Measurements from ENCODE around the gene DBN1. TPM values are rescaled to one million over a fixed set of nuclear protein-coding genes. Genes with fewer than 3 reads are reported as not detected.

The DBN1 gene
- total RNA-seq, 1 donor from 2014 or later, result 113 TPM

DNA sequence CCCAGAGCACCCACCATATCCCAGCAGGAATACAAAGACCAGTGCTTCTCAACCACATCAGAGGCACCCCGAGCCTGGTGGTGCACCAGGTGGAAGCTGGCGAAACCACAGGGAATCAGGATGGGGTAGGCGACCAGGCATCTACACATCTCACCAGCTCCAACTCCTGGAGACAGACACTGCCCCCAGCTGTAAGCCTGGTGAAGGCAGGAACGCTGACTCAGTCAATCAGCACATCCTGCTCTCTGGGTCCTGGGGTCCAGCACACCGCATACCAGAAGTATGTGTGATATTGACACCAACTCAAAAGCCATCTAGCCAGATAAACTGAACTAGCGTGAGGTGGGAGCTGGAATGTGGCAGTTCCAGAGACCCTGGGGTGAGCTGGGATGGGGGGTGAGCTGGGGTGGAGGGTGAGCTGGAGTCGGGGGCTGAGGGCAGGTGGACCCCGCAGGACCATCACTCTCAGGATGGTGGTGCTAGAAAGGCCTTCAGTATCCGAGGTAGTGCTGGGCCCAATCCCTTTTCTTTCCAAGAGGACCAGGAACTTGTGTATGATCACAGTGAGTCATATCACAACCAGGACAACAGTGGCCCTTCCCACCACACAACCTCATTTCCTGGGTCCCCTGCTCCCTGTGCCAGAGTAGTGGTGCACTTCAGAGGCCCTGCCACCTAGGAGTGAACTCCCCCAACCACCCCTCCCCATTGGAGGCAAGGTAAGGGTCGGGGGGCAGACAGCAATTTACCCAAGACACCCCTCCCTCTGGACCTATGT, 2.5 kb downstream of the DBN1 start:
- peaks cover 27% of the 10 kb centered on the region for H3K27me3 Mint-ChIP-seq (ENCODE audit: insufficient read depth, low read depth)

DNA sequence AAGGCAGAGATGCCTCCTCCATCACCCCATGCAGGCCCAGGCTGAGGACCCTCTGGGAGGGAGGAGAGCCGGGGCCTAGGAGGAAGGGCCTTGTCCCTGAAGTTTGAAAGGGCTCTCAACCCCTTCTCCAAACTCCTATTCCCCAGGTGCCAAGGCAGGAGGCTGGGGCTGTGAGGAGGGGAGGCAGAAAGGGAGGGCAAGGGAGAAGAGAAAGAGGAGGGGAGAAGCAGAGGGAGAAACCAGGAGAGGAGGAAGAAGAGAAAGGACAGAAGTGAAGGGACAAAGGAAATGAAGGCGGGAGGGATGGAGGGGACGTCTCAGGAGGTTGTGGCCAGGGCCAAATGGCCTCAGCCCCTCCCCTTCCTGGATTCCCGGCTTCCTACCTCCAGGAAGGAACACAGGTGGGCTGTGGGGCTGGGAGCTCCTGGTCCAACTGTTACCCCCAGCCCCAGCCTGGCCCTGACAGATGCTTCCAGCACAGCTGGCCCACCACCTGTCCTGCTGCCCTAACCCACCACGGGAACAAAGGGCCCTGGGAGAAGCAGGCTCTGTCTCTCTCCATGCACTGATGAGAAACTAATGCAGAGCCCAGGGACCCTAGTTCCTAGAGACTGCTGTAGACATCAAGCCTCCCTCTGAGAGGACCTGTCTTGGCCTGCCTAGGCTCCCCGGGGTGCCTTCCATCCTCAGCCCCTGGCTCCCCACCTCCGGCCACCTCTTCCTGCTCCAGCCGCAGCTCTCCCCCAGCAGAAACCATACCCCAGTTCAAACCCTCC, 3.5 kb downstream of the DBN1 start:
- Mint-ChIP-seq H3K4me3 (peak overlapping the region; percentile 90), H3K4me1 (peaks cover 43% of the 10 kb centered on the region), H3K27ac (peak overlapping the region; percentile 99), H3K36me3 (peaks cover 36% of the 10 kb centered on the region), H3K9me3 (peaks cover 9% of the 10 kb centered on the region), H3K27me3 (ENCODE audit: insufficient read depth, low read depth) (peaks cover 25% of the 10 kb centered on the region)
- no peak for TF ChIP-seq EZH2phosphoT487 (IDR thresholded peaks at IDR 0.05)
- TF ChIP-seq EZH2 (IDR thresholded peaks at IDR 0.05), result no peak
- Histone ChIP-seq H3K36me3 (peaks cover 11% of the 10 kb centered on the region), H4K20me1 (ENCODE audit: low read depth) (peaks cover 52% of the 10 kb centered on the region), H3K27me3 (no peaks in the 10 kb centered on the region), H3K4me1 (peaks cover 38% of the 10 kb centered on the region), H3K79me2 (ENCODE audit: low read depth) (peaks cover 68% of the 10 kb centered on the region), H3K4me2 (peak overlapping the region; percentile 99), H2AFZ (replicated peaks) (no peak overlapping the region), H3K4me3 (peak overlapping the region; percentile 18), H3K9ac (peak overlapping the region; percentile 29), H3K27ac (peak overlapping the region; percentile 70), H3K9me3 (ENCODE audit: low read depth) (no peaks in the 10 kb centered on the region), H3F3A (ENCODE audit: low read depth) (peaks cover 52% of the 10 kb centered on the region)
- no peak for DNase-seq (ENCODE audit: low spot score)

More for the DNA sequence above, 2.5 kb downstream of the DBN1 start:
- Histone ChIP-seq H3K27me3 (no peaks in the 10 kb centered on the region), H3F3A (ENCODE audit: low read depth) (peaks cover 48% of the 10 kb centered on the region), H3K36me3 (peaks cover 6% of the 10 kb centered on the region), H3K4me2 (peak overlapping the region; percentile 99), H4K20me1 (ENCODE audit: low read depth) (peaks cover 52% of the 10 kb centered on the region), H3K4me3 (peak overlapping the region; percentile 100), H3K9ac (peak overlapping the region; percentile 29), H3K27ac (peak overlapping the region; percentile 70), H3K4me1 (peaks cover 38% of the 10 kb centered on the region), H3K79me2 (ENCODE audit: low read depth) (peaks cover 66% of the 10 kb centered on the region), H3K9me3 (ENCODE audit: low read depth) (no peaks in the 10 kb centered on the region), H2AFZ (replicated peaks) (no peak overlapping the region)
- no peak for DNase-seq (ENCODE audit: low spot score)
- TF ChIP-seq EZH2phosphoT487 (IDR thresholded peaks at IDR 0.05) (no peak), EZH2 (IDR thresholded peaks at IDR 0.05) (no peak)
- TF ChIP-seq, protein P1, sequence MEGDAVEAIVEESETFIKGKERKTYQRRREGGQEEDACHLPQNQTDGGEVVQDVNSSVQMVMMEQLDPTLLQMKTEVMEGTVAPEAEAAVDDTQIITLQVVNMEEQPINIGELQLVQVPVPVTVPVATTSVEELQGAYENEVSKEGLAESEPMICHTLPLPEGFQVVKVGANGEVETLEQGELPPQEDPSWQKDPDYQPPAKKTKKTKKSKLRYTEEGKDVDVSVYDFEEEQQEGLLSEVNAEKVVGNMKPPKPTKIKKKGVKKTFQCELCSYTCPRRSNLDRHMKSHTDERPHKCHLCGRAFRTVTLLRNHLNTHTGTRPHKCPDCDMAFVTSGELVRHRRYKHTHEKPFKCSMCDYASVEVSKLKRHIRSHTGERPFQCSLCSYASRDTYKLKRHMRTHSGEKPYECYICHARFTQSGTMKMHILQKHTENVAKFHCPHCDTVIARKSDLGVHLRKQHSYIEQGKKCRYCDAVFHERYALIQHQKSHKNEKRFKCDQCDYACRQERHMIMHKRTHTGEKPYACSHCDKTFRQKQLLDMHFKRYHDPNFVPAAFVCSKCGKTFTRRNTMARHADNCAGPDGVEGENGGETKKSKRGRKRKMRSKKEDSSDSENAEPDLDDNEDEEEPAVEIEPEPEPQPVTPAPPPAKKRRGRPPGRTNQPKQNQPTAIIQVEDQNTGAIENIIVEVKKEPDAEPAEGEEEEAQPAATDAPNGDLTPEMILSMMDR (IDR thresholded peaks at IDR 0.05), result no peak
- H3K4me3 Mint-ChIP-seq, result peak overlapping the region; percentile 90
- peaks cover 1% of the 10 kb centered on the region for H3K9me3 Mint-ChIP-seq
- peak overlapping the region; percentile 99 for H3K27ac Mint-ChIP-seq
- peaks cover 26% of the 10 kb centered on the region for H3K36me3 Mint-ChIP-seq
- peaks cover 51% of the 10 kb centered on the region for H3K4me1 Mint-ChIP-seq

DNA sequence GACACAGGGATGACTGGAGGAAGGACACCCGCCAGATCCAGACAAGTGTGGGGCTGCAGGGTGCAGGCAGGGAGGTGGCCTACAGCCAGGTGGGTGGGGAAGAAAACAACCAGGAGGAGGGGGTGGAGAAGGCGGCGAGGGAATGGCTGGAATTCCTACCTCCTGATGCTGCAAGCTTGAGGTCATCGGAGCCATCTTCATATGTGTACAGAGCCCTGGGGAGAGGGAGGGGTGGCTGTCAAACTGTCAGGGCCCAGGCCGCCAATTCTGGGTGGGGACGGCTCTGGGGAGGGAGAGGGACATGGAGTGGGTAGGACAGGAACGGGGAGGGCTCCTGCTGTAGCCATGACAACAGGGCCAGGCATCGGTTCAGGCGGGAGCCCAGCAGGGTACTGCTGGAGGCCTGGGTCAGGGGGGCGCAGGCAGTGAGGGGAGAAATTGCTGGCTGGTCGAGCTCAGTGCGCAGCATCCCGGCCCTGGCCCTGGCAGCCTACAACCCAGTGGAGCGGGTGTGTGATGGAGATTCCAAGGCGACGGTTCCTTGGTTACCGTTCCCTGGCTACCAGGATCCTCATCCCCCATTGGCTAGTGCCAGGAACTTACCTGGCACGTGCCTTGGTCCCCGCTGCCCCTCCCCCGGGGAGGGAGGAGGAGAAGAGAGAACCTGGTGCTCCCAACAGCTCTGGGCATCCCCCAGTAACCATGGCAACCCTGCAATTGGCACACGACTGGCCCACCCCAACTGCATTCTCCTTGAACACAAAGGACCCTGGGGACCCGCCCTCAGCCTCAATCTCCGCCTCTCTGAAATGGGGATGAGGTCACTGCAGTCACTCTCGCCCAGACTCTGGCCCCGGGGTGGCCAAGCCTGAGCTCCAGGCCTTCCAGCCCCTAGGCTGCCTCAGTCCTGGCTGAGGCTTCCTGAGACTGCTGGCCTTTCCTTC, 4.5 kb downstream of the DBN1 start:
- Mint-ChIP-seq H3K27me3 (ENCODE audit: insufficient read depth, low read depth) (peaks cover 24% of the 10 kb centered on the region), H3K4me3 (peak overlapping the region; percentile 77)
- H3K36me3 ChIP-seq, result peaks cover 11% of the 10 kb centered on the region

More for the DNA sequence above, 4.5 kb downstream of the DBN1 start:
- Histone ChIP-seq H3K4me1 (peaks cover 34% of the 10 kb centered on the region), H3K9ac (no peak overlapping the region), H2AFZ (replicated peaks) (no peak overlapping the region), H3K4me2 (peak overlapping the region; percentile 99), H3K4me3 (no peak overlapping the region), H3F3A (ENCODE audit: low read depth) (peaks cover 53% of the 10 kb centered on the region), H3K27ac (peak overlapping the region; percentile 70), H3K27me3 (no peaks in the 10 kb centered on the region), H4K20me1 (ENCODE audit: low read depth) (peaks cover 52% of the 10 kb centered on the region), H3K79me2 (ENCODE audit: low read depth) (peaks cover 74% of the 10 kb centered on the region), H3K9me3 (ENCODE audit: low read depth) (no peaks in the 10 kb centered on the region)
- peak overlapping the region; percentile 63 for H3K27ac Mint-ChIP-seq
- H3K36me3 Mint-ChIP-seq, result peaks cover 36% of the 10 kb centered on the region
- peaks cover 39% of the 10 kb centered on the region for H3K4me1 Mint-ChIP-seq
- TF ChIP-seq EZH2 (IDR thresholded peaks at IDR 0.05), result no peak
- TF ChIP-seq EZH2phosphoT487 (IDR thresholded peaks at IDR 0.05), result no peak
- TF ChIP-seq, protein P1 (IDR thresholded peaks at IDR 0.05), result no peak
- DNase-seq (ENCODE audit: low spot score), result peak; percentile 65
- peaks cover 9% of the 10 kb centered on the region for H3K9me3 Mint-ChIP-seq
